ENCODE results near the gene LSR.
A peak's percentile ranks its signal among the peaks of the same experiment; 100 is the strongest.

LSR gene, protein sequence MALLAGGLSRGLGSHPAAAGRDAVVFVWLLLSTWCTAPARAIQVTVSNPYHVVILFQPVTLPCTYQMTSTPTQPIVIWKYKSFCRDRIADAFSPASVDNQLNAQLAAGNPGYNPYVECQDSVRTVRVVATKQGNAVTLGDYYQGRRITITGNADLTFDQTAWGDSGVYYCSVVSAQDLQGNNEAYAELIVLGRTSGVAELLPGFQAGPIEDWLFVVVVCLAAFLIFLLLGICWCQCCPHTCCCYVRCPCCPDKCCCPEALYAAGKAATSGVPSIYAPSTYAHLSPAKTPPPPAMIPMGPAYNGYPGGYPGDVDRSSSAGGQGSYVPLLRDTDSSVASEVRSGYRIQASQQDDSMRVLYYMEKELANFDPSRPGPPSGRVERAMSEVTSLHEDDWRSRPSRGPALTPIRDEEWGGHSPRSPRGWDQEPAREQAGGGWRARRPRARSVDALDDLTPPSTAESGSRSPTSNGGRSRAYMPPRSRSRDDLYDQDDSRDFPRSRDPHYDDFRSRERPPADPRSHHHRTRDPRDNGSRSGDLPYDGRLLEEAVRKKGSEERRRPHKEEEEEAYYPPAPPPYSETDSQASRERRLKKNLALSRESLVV

DNA sequence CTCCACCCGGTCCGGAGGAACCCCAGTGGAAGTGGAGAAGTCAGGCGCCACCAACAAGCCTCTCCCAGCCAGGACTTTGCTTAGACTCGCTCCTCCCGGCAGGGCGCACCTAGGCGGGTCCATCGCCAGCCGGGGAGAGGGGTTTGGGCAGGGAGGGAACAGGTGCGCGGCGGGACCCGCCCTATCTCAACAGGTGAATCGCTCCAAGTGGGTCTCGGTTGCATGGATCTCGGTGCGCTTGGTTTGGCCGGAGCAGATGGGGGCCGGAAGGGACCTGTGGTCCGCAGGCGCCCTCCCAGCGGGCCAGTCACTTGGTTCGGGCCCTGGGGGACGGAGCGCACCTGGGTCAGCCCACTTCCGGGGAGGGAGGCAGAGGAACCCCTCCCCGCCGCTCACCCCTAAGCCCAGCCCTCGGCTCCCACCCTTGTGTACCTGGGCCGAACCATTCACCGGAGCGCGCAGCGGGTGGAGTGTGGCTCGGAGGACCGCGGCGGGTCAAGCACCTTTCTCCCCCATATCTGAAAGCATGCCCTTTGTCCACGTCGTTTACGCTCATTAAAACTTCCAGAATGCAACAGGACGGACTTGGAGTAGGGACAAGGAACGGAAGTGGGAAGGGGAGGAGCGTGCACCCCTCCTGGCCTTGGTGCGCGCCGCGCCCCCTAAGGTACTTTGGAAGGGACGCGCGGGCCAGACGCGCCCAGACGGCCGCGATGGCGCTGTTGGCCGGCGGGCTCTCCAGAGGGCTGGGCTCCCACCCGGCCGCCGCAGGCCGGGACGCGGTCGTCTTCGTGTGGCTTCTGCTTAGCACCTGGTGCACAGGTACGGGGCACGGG is at the start of gene LSR:
Gene LSR (plus strand): TSS at position 693 of the 836 bp plus-strand sequence. CDS start 21 bp downstream, at position 714.
- no peak for DNase-seq (ENCODE audit: low spot score)

DNA sequence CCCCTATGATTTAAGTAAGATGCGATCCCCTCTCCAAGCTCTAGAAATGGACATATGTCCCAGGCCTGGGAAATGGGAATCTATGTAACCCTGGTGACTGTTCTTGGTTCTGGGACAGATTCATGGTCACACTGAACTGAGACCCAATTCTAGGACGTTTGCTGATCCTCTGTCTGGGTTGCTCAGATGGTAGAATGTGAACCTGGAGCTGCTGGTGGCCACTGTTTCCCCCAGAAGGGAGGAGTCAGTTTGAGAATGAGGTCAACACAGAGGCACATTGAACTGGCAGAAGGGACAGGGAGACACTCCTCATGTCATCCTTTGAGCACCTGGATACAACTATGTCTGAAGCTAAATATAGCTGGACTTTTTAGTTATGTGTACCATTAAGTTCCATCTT is 49.3 kb upstream of the LSR start:
- no peak for DNase-seq (ENCODE audit: low spot score)

DNA sequence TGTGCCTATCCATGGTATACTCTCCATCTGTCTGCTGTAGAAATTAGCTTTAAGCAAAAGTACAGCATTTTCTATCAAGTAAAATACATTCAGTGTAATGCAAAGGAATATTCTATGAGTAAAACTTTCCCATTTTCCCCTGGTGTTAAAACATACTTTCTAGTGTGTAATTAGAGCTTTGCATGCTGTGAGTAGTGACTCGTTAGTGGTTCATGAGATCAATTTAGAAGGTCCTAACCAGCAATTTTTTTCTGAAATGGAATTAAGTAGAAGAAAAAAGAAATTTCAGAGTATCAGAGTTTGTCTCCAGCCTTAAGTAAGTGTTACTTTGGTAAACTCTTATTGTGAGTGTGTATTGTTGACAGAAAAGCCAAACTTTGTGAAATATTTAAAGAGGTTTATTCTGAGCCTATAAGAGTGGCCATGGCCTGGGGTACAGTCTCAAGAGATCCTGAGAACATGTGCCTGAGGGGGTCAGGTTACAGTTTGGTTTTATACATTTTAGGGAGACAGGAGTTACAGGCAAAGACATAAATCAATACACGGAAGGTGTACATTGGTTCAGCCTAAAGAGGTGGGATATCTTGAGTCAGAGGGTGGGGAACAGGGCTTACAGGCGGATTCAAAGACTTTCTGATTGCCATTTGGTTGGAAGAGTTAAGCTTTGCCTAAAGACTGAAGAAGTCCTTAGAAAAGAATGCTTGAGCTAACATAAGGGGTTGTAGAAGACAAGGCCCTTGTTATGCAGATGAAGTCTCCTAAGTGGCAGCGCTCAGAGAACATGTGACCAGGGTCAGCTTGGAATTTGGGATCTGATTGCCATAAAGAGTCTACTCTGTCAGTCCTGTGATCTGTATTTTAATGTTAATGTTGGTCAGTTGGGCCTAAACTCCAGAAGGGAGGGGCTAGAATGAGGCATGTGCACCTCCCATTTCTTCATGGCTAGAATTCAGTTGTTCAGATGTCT is 45.8 kb upstream of the LSR start:
- DNase-seq (ENCODE audit: low spot score) = no peak

DNA sequence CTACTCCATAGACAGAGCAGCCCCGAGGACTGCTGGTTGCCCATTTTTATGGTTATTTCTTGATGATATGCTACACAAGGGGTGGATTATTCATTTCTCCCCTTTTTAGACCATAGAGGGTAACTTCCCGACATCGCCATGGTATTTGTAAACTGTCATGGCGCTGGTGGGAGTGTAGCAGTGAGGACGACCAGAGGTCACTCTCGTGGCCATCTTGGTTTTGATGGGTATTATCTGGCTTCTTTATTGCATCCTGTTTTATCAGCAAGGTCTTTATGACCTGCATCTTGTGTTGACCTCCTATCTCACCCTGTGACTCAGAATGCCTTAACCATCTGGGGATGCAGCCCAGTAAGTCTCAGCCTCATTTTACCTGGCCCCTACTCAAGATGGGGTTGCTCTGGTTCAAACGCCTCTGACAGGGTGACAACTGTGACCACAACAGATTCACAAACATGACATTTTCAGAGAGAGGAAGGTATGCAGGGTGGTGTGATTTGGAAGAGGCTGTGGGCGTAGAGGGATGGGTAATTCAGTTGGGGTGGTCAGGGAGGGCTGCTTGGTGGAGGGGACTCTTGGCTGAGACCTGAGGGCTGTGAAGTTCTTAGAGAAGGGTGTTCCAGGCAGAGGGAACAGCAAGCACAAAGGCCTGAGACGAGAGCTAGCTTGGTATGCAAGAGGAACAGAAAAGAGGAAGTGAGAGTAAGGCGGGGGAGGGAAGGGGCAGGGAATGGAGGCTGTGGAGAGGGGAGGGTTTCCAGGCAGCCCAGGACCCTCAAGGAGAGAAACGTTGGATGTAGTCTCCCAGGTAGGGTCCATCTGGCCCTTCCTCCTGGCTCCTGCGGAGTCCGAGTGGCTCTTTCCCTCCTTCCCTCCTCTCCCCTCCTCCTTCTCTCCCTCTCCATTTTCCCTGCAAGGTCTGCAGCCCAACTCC is 43.7 kb upstream of the LSR start:
- no peak for DNase-seq (ENCODE audit: low spot score)

DNA sequence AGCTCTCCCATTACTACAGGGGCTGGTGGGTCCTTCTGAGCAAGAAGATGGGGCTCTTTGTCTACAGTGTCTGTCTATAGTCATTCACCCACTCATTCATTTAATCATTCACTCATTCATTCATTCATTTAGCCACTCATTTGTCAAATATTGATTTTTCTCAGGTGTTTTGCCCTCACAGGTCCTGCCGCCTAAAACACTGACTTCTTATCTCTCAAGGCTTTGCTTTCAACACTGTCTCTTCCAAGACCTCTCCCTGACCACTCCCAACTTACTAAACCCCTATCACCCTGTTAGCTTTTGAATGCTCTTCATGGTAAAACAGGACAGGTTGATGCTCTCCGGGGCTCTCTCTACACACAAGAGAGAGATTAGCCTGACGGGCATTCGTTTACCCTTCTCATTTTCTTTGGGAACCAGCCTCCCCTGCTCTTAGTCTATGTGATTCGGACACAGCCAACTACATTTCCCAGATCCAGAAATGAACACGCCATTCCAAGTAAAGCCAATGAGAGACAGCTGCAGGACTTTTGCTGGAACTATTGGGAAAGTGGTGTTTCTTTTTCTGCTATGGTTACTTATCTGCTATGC is 43.0 kb upstream of the LSR start:
- no peak for DNase-seq (ENCODE audit: low spot score)

- DNase-seq (ENCODE audit: low spot score) = no peak
These were observed 42.4 kb upstream of the LSR start for GRCh38 chr19:35206379-35206778.

DNA sequence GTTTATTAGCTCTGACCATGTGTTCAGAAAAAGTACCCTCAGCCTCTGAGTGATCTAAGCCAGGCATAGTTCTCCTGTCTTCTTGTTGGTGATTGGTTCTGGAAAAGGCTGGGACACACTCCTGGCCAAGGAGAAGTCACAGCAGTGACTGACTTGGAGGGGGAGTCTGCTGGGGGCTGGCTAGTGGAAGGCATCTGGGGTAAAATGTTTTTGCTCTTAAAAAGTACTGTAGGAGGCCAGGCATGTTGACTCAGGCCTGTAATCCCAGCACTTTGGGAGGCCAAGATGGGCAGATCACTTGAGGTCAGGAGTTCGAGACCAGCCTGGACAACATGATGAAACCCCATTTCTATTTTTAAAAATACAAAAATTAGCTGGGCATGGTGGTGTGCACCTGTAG is 41.9 kb upstream of the LSR start:
- no peak for DNase-seq (ENCODE audit: low spot score)

DNA sequence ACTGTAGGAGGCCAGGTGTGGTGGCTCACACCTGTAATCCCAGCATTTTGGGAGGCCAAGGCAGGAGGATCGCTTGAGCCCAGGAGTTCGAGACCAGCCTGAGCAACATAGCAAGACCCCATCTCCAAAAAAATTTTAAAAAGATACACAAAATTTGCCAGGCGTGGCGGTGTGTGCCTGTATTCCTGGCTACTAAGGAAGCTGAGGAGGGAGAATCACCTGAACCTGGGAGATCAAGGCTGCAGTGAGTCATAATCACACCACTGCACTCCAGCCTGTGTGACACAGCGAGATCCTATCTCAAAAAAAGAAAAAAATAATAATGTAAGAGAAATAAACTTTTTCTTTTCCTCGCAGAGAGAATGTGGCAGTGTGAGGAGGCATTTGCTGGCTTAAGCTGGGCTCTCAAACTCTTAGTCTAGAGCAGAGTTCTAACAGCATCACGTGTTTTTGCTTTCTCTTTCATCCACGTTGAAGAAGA is 41.4 kb upstream of the LSR start:
- DNase-seq (ENCODE audit: low spot score) = no peak

DNA sequence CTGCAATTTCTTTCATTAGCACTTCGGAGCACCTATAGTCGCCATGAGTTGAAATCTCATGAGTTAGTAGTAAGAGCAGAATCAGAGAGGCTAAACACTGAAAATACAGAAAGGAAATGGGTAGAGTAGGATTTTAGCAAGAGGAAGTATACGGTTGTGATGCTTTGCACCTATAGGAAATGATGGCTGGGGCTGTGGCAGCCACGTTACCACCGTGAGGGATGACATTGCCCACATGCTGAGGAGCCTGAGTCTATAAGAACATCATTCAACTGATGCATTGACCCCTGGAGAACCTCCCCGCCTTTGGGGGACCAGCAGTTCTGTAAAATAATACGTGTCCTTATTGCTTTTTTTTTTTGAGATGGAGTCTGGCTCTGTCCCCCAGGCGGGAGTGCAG is 40.7 kb upstream of the LSR start:
- DNase-seq (ENCODE audit: low spot score) = no peak

GRCh38 chr19:35209646-35210045 is 39.2 kb upstream of the LSR start:
- DNase-seq (ENCODE audit: low spot score) = no peak

- no peak for DNase-seq (ENCODE audit: low spot score)
These were observed 37.1 kb upstream of the LSR start for GRCh38 chr19:35211545-35212230.

GRCh38 chr19:35212241-35212640 is 36.6 kb upstream of the LSR start:
- no peak for DNase-seq (ENCODE audit: low spot score)

DNA sequence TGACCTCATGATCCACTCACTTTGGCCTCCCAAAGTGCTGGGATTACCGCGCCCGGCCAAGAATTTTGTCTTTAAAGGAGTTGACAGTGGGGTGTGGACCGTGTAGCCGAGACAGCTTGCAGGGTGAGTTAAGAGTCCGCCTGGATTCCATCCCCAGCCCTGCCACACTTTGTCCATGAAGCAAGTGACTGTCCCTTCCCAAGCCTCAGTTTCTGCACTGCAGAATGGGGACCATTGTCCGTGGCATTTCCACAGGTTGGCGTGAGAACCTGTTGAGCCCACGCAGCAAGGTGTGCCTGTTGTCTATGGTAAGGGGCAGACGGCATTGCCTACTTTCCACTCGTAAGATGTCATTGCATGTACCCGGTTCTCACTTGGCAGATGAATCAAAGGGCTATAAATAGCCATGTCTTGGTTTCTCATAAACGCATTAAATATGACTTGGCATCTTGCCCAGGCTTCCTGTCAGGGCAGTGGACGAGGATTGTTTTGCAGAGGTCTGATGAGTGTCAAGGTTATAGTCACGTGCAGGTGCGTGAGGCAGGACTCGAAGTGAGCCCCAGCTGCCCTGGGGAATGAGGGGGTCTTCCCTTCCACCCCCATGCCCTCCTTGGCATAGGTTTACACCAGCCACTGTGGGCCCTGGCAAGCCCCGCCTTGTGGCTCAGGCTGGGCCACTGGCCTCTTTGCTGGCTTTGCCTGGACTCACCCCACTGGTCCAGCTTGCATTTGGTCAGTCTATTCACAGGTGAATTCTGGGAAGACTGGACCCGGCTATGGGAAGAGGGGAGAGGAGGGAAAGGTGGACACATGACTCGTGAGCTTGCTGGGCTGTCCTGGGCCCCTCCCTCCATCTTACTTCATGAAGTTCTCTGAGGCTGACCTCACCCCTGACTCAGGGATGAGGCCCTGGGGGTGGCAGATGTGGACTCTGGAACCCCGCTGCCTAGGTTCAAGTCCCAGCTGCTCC is 34.9 kb upstream of the LSR start:
- peak; percentile 74 for DNase-seq (ENCODE audit: low spot score)

- no peak for DNase-seq (ENCODE audit: low spot score)
These were observed 33.9 kb upstream of the LSR start for GRCh38 chr19:35214766-35215422.

- DNase-seq (ENCODE audit: low spot score) = no peak
These were observed 32.6 kb upstream of the LSR start for GRCh38 chr19:35216016-35216832.

DNA sequence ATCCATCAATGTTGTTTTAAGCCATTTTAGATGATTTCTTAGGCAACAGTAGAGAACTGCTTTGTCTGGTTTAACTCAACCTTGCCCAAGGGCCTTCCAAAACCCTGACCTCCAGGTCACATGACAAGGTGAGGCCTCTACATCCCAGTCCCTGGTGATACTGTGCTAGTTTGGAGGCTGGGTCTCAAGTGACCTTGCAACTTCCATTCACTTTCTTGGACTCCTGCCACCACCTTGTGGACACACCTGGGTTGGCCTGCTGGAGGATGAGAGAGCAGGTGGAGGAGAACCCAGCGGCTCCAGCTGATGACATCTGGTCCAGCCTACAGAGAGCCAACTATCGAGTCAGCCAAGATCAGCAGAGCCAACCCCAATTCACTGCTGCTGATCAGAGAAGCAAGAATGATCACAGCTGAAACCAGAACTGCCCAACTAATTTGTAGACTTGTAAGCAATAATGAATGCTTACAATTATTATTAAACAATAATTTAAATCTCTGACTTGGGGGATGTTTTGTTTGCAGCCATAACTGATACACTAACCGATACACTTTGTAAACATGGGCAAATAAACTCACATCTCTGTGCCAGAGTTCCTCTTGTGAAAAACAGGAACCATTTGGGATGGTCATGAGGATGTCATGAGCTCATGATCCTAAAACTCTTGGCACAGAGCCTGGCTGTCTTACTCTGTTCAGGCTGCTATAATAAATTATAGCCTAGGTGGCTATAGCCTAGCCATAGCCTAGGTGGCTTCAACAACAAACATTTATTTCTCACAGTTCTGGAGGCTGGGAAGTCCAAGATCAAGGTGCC is 31.8 kb upstream of the LSR start:
- no peak for DNase-seq (ENCODE audit: low spot score)
